CD4-positive, alpha-beta T cell treated with Interleukin-4 for 1 hour (primary cell): Measurements from ENCODE around the gene SKIC8.

Experiments
- DNase-seq, 2 donors: peaks; one replicate each; pipeline ENCODE4 v3.0.0-alpha.2; 2020 to 2022

The SKIC8 gene

GRCh38 chr15:78290222-78290621 lies 9.2 kb downstream of the SKIC8 start:
- no peak for DNase-seq

- DNase-seq, result no peak
Measured at GRCh38 chr15:78284758-78285157, 14.7 kb downstream of the SKIC8 start.

GRCh38 chr15:78282324-78282723 lies 17.1 kb downstream of the SKIC8 start:
- DNase-seq, result no peak

GRCh38 chr15:78280319-78281072 lies 18.9 kb downstream of the SKIC8 start:
- DNase-seq, result no peak

DNA sequence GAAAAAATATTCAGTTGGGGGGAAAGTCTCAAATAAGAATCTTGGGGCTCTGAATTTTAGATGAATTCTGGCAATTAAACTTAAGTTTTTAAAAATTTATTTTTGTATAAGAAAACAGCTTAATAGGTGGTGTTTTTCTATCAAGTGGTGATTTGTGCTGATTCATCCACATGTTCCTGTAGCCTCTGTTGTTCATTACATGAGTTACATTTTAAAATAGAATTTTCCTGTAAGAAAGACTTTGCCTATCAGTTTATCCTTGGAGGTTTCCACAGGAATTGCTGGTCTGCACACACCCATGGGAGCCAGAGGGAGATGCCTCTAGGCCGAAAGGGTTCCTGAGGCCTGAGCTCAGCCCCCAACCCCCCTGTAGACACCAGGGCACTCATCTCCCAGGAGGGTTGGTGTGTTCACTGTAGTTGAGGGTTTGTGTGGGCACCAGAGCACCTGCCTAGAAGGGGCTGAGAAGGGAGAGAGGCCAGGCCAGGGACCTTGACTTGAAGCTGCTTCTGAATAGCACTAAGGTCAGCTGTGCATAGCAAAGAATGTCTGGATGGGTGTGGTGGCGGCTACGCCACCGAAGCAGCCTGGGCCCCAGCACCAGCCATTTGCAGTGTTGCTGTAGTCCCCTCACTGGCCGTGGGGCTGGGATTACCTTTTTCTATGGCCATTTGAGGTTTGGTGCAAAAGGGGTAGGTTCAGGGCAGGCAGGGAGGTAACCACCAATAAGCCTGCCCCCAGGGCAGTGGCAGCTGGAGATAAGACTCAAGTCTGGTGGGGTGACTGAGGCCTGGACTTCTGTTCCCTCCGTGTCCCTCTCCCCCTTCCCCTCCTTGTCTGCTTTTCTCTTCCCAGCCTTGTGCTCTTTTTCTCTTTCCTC lies 23.1 kb downstream of the SKIC8 start:
- no peak for DNase-seq

- no peak for DNase-seq
Measured at GRCh38 chr15:78274994-78275393, 24.4 kb downstream of the SKIC8 start.

DNA sequence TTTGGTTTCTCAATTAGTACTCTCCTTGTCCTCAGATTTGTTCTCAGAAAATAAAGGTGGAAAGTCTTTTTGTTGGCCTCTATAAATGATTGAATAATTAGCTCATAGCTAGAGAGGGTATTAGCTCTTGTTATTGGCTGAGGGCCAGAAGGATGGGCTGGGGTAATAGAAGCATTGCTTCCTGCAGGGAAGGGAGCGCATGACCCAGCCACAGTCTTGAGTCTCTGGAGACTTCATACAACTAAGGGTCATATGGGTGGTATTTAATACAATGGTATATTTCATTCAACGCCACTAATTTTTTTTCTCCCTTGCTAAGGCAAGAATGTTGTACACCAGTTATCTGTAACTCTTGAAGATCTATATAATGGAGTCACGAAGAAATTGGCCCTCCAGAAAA lies 26.6 kb downstream of the SKIC8 start:
- no peak for DNase-seq

DNA sequence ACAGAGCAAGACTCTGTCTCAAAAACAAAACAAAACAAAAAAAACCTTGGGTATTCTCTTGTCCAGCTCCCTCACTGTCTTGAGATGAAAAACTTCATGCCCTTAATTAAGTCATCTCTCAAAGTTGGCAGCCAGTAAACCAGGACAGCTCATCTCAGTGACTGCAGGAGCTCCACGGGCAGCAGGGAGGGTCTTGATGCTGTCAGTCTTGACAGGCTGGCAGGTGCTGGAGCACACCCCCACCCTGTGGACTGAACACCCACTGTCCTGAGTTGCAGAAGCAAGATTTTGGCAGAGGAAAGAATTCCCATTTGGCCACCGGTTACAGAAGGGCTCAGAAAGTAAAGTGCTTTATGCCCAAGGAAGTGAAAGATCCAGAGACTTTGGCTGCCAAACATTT lies 27.1 kb downstream of the SKIC8 start:
- no peak for DNase-seq

- DNase-seq, result no peak
Measured at GRCh38 chr15:78266806-78267205, 32.6 kb downstream of the SKIC8 start.

GRCh38 chr15:78266229-78266628 lies 33.2 kb downstream of the SKIC8 start:
- DNase-seq, result no peak

GRCh38 chr15:78265752-78266224 lies 33.6 kb downstream of the SKIC8 start:
- no peak for DNase-seq

DNA sequence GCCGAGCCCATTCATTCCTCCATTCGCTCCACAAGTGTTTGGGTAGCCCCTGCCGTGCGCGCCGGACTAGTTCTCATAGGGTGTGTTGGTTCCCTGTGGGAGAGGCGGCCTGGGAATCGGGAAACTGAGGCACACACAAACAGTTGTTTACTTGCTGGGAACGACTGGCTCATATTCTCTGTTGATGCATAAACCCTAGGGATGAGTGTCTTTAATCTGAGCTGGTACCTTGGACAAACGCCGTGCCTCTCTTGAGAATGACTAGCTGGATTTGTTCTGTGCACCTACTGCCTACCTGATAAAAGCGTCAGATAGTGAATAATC lies 34.3 kb downstream of the SKIC8 start:
- no peak for DNase-seq

- DNase-seq, result peak; percentile 76 to 81
Measured at GRCh38 chr15:78264304-78265136, 34.9 kb downstream of the SKIC8 start, which contains the start of gene DNAJA4. Gene DNAJA4, plus strand, starts transcription at chr15:78264562. Its CDS starts 202 bp downstream, at chr15:78264764.

DNA sequence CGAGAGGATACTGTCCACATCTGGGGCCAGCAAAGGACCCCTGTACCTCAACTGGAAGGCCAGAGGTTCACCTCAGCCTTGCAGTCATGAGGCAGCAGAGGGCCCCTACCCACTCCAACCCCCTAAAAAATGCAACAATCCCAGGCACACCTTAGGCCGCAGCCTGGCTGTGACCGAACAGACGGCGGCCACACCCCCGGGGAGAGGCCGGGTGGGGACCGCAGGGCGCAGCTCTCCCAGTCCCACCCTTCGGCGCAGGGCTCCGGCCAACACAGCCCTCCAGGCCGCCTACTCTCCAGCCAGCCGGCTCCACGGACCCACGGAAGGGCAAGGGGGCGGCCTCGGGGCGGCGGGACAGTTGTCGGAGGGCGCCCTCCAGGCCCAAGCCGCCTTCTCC lies 35.5 kb downstream of the SKIC8 start:
- DNase-seq, result no peak

DNA sequence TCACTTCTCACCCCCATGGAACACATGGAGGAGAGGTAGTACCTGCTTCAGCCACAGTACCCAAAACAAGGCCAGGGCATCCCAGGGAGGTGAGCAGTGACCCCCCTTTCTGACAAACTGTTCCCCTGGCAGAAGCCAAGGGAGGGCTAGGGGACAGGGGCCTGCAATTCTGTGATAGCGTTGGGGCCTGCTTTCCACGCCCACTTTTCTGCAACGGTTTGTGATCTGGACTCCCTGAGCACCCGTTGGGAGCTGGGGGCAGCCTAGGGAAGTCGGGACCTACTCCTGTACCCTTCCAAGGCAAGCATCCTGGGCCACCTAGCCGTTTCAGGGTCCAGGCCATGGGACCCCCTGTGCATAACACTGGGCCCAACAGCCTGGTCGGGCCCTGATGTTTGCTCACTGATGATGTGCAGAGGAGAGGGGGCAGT lies 36.0 kb downstream of the SKIC8 start:
- DNase-seq, result no peak

GRCh38 chr15:78261062-78261461 lies 38.3 kb downstream of the SKIC8 start:
- no peak for DNase-seq

GRCh38 chr15:78260489-78260888 lies 38.9 kb downstream of the SKIC8 start:
- no peak for DNase-seq

DNA sequence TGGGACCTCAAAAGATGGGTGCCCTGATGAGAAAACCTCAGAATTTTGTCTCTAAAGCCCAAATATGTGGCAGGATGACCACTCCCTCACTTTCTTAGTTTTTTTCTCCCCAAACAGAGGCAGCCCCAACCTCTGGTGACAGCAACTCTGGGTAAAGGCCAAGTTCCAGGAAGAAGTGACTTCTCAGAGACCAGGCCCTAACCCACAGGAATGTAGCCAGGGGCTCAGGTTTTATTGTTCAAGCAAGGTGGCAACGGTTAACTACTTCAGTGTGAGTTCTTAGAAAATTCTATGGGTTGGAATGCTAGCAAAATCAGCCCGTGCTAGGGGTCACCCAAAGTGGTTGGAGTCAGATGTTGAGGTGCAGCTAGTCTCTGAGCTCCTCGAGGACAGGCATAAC lies 40.2 kb downstream of the SKIC8 start:
- DNase-seq, result no peak

DNA sequence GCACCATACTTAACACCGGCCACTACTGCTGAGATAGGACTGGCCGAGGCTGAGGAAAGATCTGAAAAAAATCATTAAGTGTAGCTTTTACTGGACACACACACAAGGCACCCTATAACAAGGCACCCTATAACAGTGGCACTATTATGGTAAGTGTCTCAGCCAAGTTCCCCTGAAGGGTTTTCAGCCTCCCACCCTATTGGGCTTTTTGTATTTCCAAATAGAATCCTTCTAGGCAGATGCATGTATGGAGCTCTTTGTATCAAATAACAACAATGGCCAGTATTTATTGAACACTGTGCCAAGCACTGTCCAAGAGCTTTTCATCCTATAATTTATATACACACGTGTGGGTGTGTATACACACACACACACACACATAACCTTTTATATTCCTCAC lies 41.7 kb downstream of the SKIC8 start:
- no peak for DNase-seq

DNA sequence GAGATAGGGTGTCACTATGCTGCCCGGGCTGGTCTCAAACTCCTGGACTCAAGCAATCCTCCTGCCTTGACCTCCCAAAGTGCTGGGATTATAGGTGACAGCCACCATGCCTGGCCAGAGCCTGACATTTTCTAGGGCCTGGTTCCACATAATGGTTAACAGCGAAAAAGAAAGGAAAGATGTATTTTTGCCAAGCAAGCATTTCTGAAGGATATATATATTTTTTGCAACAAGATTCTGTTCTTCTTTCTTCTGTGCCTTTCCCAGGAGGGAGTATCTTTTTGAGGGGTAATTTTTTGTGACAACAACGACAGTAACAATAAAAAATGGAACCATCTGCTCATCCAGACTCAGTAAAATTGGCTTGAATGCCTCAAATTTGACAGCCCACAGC lies 43.4 kb downstream of the SKIC8 start:
- no peak for DNase-seq

DNA sequence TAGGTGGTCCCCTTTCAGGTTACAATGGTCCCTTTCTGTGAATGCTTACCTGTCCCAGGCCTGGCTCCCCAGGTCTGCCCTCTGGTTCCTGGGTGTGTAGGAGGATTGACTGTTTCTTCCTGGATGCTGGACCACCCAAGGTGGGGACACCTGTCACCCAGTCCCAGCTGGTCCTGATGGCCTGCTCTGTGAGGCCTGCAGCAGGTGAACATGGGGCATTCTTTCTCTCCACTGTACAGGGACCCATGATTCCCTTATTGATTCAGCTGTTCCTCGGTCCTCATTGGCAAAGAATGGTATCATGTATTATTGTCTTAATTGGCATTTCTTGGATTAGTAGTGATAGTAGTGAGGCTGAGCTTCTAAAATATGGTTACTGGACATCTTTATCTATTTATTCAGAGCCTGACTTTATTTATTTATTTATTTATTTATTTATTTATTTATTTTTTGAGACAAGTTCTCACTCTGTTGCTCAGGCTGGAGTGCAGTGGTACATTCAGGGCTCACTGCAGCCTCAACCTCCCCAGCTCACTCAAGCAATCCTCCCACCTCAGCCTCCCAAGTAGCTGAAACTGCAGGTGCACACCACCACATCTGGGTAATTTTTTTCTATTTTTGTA lies 43.9 kb downstream of the SKIC8 start:
- DNase-seq, result no peak

- DNase-seq, result no peak
Measured at GRCh38 chr15:78251136-78251535, 48.3 kb downstream of the SKIC8 start.

DNA sequence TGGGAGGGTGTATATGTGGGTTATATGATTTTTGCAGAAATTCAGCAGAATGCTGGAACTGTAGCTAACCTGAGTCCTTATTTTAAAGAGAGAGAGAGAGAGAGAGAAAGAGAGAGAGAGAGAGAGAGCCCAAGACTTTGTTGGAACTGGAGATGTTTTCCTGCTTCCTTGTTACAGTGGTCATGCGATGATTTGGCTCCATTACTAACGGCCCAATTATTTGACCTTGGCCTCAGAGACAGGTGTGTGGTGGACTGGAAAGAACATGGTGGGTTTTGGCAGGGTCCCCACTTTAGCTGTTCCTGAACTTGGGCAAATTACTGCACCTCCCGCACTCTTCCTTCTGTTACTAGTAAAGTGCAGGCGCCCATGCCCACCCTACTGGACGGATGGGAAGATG lies 50.3 kb downstream of the SKIC8 start:
- DNase-seq, result no peak
